T-cell (primary cell): ENCODE results near the gene PRDM16. TPM values are rescaled to one million over a fixed set of nuclear protein-coding genes. Genes with fewer than 3 reads are reported as not detected.

Experiments
- ATAC-seq, 4 experiments: fragments of 200-7000 bp in 3 of 4; fragments of 150-1000 bp in 1 of 4; cut with Tn5 transposase; replicated peaks in 1 of 4; 1 replicate in 3 of 4; 2 replicates in 1 of 4; pipeline ENCODE4 v1.10.0; 2021; ENCODE audit warnings: moderate library complexity in 3 of 4, mild to moderate bottlenecking in 2 of 4, moderate number of reproducible peaks in 1 of 4
- CTCF ChIA-PET, 2 donors: fragments of 300-600 bp; sonication (Branson Sonifier 250); formaldehyde crosslinking; loops; one replicate each; lab custom pipeline; 2022; ENCODE audit warnings: antibody characterized with exemption in 2 of 2; lab: Charles Lee
- POLR2A ChIA-PET, 2 donors: fragments of 300-600 bp; sonication (Branson Sonifier 250); formaldehyde crosslinking; loops; one replicate each; lab custom pipeline; 2022; ENCODE audit warnings: antibody characterized with exemption in 2 of 2; lab: Charles Lee
- DNase-seq, 35 experiments: peaks; one replicate each; pipeline versions ENCODE4 v3.0.0 to v3.0.0-alpha.2; 2013 to 2023
- H3K27ac ChIP-seq: one replicate; pipeline ENCODE4 v1.5.1; 2013; ENCODE audit warnings: low read length
- H3K27me3 ChIP-seq, 2 experiments: replicated peaks in 1 of 2; 1 replicate in 1 of 2; 2 replicates in 1 of 2; pipeline versions ENCODE4 v1.6.1 to v1.7.0; 2013; ENCODE audit warnings: low read length in 1 of 2, mixed read lengths in 1 of 2; ENCODE audit not compliant: control insufficient read depth in 2 of 2, insufficient read depth in 2 of 2; ENCODE audit errors: extremely low read depth in 1 of 2
- H3K36me3 ChIP-seq, 2 donors: 1 replicate in 1 of 2; 2 replicates in 1 of 2; pipeline versions ENCODE4 v1.6.1 to v1.7.0; 2013; ENCODE audit warnings: low read length in 1 of 2; ENCODE audit not compliant: control insufficient read depth in 2 of 2, insufficient read depth in 1 of 2; ENCODE audit errors: extremely low read depth in 1 of 2
- H3K4me1 ChIP-seq, 2 experiments: 1 replicate in 1 of 2; 2 replicates in 1 of 2; pipeline versions ENCODE4 v1.6.1 to v1.7.0; 2013; ENCODE audit warnings: low read length in 2 of 2, mixed read lengths in 1 of 2; ENCODE audit not compliant: insufficient read depth in 2 of 2, control insufficient read depth in 1 of 2; ENCODE audit errors: extremely low read depth in 1 of 2
- H3K4me3 ChIP-seq, 2 donors: 1 replicate in 1 of 2; 2 replicates in 1 of 2; pipeline versions ENCODE4 v1.5.1 to v1.7.0; 2013; ENCODE audit warnings: mild to moderate bottlenecking in 2 of 2, low read length in 1 of 2, moderate library complexity in 1 of 2; ENCODE audit not compliant: control insufficient read depth in 1 of 2; ENCODE audit errors: extremely low read depth in 1 of 2
- H3K9me3 ChIP-seq: 2 replicates; pipeline ENCODE4 v1.7.0; 2013
- H3K27ac Mint-ChIP-seq, 2 donors: one replicate each; pipeline ENCODE4 v1.8.0; 2020 to 2021; ENCODE audit warnings: mild to moderate bottlenecking in 2 of 2, mixed read lengths in 2 of 2
- H3K27me3 Mint-ChIP-seq, 2 donors: one replicate each; pipeline ENCODE4 v1.8.0; 2021 to 2022; ENCODE audit warnings: mixed read lengths in 2 of 2
- H3K36me3 Mint-ChIP-seq: one replicate; pipeline ENCODE4 v1.8.0; 2021; ENCODE audit warnings: mixed read lengths
- H3K4me1 Mint-ChIP-seq, 3 donors: one replicate each; pipeline ENCODE4 v1.8.0; 2020 to 2022; ENCODE audit warnings: mixed read lengths in 3 of 3, mild to moderate bottlenecking in 1 of 3
- H3K4me3 Mint-ChIP-seq, 3 donors: one replicate each; pipeline ENCODE4 v1.8.0; 2020 to 2022; ENCODE audit warnings: mild to moderate bottlenecking in 3 of 3, mixed read lengths in 3 of 3, moderate library complexity in 3 of 3
- H3K9me3 Mint-ChIP-seq, 3 donors: one replicate each; pipeline ENCODE4 v1.8.0; 2020 to 2022; ENCODE audit warnings: mixed read lengths in 3 of 3
- WGBS: methylation state at CpG from one replicate; pipeline ENCODE4 v1.1.5; 2013; ENCODE audit warnings: missing lambda C conversion rate; ENCODE audit not compliant: insufficient coverage; 5-methylcytosine and 5-hydroxymethylcytosine counted together
- total RNA-seq, 35 experiments: library from RNA in 6 of 35; stranded (reverse) in 6 of 35; fragments of 120-200 nt in 1 of 35; gene quantifications; one replicate each; pipeline versions ENCODE4 v1.2.1 to v1.2.4 and lab custom pipeline; 2013 to 2026

Gene PRDM16
- total RNA-seq, 5 donors from 2014 or later (not counting 1 experiment from before 2014, with no cell fraction given), result 0.15 to 0.70 (median 0.24) TPM; not detected in 1

DNA sequence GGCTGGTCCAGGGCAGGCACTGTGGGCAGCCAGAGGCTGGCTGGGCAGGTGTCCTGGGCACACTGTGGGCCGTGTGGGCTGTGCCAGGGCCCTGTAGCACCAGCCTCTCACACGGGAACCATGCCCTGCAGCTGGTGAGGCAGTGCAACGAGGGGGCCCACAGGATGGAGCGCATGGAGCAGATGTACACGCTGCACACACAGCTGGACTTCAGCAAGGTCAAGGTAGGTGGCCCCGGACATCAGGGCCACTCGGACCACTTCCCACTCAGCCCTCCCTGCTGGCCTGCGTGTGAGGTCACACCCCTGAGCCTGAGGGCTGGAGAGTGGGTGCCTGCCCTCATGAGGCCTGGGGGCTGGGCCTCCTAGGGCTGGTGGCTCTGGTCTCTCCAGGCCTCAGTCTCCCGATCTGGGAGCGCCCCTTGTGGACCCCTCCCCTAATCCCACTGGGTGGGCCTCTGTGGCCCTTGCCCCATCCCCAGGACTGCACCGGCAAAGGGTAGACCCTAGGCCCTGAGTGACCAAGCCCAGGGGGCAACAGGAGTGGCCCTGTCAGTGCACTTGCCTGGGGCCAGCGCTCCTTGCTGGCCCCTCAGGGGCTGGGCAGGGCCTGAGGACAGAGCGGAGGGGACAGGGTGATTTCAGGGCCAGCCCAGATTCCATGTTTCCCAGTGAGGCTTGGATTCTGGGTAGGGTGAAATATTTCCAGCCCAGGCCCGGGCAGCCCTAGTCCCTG, 407.0 kb downstream of the PRDM16 start:
- H3K9me3 Mint-ChIP-seq, result no peaks in the 10 kb centered on the region
- peaks cover 1 to 3% of the 10 kb centered on the region in 2 donors for H3K27me3 Mint-ChIP-seq
- Histone ChIP-seq H3K27ac (no peak overlapping the region), H3K4me1 (no peaks in the 10 kb centered on the region), H3K36me3 (no peaks in the 10 kb centered on the region), H3K4me3 (no peak overlapping the region), H3K27me3 (peaks cover 0 to 19% of the 10 kb centered on the region in 2 experiments), H3K9me3 (no peaks in the 10 kb centered on the region)
- CTCF ChIA-PET, result no interaction called here
- POLR2A ChIA-PET, result no interaction called here
- no peaks in the 10 kb centered on the region for H3K36me3 Mint-ChIP-seq
- no peak overlapping the region for H3K4me3 Mint-ChIP-seq
- 85% methylated on average over 11 of the region's 14 CpGs for WGBS
- no peak overlapping the region for H3K27ac Mint-ChIP-seq
- no peak for DNase-seq
- H3K4me1 Mint-ChIP-seq, result no peaks in the 10 kb centered on the region
- ATAC-seq, result no peak

DNA sequence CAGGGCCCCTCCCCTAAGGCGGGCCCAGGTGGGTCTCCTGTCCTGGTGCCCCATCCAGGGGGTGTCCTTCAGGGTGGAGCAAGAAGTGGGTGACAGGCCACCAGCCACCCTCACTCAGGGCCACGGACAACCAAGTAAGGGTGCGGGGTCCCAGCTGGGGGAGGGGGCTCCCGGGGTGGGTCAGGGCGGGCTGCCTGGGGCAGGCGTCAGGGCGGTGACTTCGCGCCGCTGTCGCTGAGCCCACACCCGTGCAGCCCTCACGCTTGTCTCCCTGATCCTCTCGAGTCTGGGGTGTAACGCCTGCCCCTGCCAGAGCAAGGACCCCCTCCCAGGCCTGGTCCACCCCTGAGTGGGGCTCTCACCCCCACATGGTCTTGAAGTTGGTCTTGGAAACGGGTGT, 407.7 kb downstream of the PRDM16 start:
- no peak overlapping the region for H3K27ac Mint-ChIP-seq
- Histone ChIP-seq H3K4me1 (no peaks in the 10 kb centered on the region), H3K27ac (no peak overlapping the region), H3K27me3 (peaks cover 0 to 23% of the 10 kb centered on the region in 2 experiments), H3K9me3 (no peaks in the 10 kb centered on the region), H3K4me3 (no peak overlapping the region), H3K36me3 (no peaks in the 10 kb centered on the region)
- H3K4me1 Mint-ChIP-seq, result no peaks in the 10 kb centered on the region
- 91% methylated on average over 10 of the region's 16 CpGs for WGBS
- ChIA-PET CTCF (no interaction called here), POLR2A (no interaction called here)
- peaks cover 1 to 3% of the 10 kb centered on the region in 2 donors for H3K27me3 Mint-ChIP-seq
- ATAC-seq (no peak), DNase-seq (no peak)
- no peak overlapping the region for H3K4me3 Mint-ChIP-seq
- H3K36me3 Mint-ChIP-seq, result no peaks in the 10 kb centered on the region
- H3K9me3 Mint-ChIP-seq, result no peaks in the 10 kb centered on the region

DNA sequence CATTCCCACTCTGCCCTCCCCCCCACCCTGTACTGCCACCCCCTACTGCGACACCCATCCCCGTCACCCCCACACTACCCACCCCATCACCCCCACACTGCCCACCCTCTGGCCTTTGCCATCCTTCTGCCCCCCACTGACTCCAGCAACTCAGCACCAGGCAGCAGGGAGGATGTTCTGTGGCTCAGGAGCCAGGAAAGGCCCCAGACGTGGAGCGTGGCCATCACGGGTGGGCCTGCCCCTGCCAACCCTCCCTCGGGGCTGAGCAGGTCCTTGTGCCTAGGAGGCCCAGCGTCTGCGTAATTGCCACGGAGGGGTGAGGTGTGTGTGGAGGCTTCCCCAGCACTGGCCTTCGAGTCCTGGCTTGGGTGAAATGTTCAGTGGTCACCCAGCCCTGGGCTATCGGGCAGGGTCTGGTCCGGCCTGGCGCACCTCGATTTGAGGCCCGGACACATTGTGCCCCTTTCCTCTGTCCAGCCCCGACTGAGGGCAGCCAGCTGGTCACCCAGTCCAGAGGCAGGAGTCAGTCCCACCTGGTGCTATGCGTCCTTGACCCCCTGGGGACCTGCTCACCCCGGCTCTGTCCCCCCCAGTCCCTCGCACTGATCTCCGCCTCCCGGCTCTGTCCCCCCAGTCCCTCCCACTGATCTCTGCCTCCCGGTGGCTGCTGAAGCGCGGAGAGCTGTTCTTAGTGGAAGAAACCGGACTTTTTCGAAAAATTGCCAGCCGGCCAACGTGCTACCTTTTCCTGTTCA, 408.4 kb downstream of the PRDM16 start:
- Mint-ChIP-seq H3K9me3 (no peaks in the 10 kb centered on the region), H3K27me3 (peaks cover 0 to 3% of the 10 kb centered on the region in 2 donors), H3K4me3 (no peak overlapping the region), H3K27ac (no peak overlapping the region), H3K4me1 (no peaks in the 10 kb centered on the region), H3K36me3 (no peaks in the 10 kb centered on the region)
- WGBS, result 77% methylated on average over 24 of the region's 28 CpGs
- H3K4me1 ChIP-seq, result no peaks in the 10 kb centered on the region
- no peak for DNase-seq
- no peaks in the 10 kb centered on the region for H3K36me3 ChIP-seq
- CTCF ChIA-PET, result no interaction called here
- POLR2A ChIA-PET, result no interaction called here
- H3K4me3 ChIP-seq, result no peak overlapping the region
- no peaks in the 10 kb centered on the region for H3K9me3 ChIP-seq
- peaks cover 0 to 25% of the 10 kb centered on the region in 2 experiments for H3K27me3 ChIP-seq
- no peak for ATAC-seq
- H3K27ac ChIP-seq, result no peak overlapping the region

DNA sequence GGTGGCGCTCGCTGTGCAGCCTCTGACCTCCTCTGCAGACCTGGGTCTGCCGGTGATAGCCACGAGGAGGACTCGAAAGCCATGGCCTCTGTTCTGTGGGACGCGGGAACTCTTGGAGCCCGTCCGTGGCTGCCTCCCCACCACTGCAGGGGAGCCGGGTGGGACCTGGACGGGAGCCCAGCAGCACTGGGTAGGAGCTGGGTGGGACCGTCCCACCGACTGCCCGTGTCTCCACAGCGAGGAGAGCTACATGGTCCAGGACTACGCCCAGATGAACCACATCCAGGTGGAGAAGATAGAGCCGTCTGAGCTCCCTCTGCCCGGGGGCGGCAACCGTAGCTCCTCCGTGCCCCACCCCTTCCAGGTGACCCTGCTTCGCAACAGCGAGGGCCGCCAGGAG, 409.2 kb downstream of the PRDM16 start:
- no peak for DNase-seq
- Histone ChIP-seq H3K4me1 (no peaks in the 10 kb centered on the region), H3K27ac (no peak overlapping the region), H3K4me3 (no peak overlapping the region), H3K9me3 (no peaks in the 10 kb centered on the region), H3K36me3 (no peaks in the 10 kb centered on the region), H3K27me3 (peaks cover 0 to 32% of the 10 kb centered on the region in 2 experiments)
- no peak overlapping the region for H3K4me3 Mint-ChIP-seq
- ChIA-PET CTCF (interaction anchor here in 1 of 2 donors (0.9 kb wide), 1 partner anchor 25 kb away, joined by 3 read pairs; no protein-coding TSS in a partner anchor), POLR2A (no interaction called here)
- H3K27me3 Mint-ChIP-seq, result peaks cover 0 to 3% of the 10 kb centered on the region in 2 donors
- no peaks in the 10 kb centered on the region for H3K9me3 Mint-ChIP-seq
- 85% methylated on average over 24 of the region's 24 CpGs for WGBS
- no peak overlapping the region for H3K27ac Mint-ChIP-seq
- no peak for ATAC-seq
- H3K36me3 Mint-ChIP-seq, result no peaks in the 10 kb centered on the region
- H3K4me1 Mint-ChIP-seq, result no peaks in the 10 kb centered on the region

DNA sequence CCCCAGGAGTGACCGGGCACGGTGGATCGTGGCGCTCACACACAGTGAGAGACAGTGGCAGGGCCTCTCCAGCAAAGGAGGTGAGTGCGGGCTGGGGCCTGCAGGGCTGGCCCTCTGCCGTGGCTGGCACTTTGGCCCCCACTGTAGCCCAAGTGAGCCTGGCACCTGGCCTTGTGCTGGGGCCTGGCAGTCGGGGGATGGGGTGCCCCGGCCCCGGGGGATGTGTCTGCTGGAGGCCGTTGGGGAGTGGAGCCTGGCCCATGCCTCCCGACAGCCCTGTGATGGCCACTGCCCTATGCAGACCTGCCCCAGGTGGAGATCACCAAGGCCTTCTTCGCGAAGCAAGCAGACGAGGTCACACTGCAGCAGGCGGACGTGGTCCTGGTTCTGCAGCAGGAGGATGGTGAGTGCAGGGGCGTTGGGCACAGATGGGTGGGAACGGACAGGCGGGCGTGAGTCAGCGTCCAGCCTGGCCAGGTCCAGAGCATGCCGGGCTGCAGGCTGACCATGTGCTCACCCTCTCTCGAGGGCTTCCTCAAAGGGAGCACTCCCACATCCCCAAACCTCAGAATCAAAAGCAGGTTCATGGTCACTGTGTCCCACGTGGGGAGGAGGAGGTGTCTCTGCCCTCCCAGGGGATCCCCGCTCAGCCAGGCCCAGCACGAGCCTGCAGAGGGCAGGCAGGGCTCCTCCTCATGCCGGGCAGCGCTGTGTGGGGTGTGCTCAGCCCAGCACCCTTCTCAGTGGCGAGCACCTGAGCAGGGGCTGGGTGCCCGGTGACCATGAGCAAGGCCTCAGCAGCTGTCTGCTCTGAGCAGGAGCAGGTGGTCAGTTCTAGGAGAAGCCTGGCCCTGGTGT, 410.7 kb downstream of the PRDM16 start:
- peaks cover 0 to 42% of the 10 kb centered on the region in 2 experiments for H3K27me3 ChIP-seq
- H3K4me3 ChIP-seq, result no peak overlapping the region
- DNase-seq, result no peak
- Mint-ChIP-seq H3K4me3 (no peak overlapping the region), H3K9me3 (no peaks in the 10 kb centered on the region), H3K27me3 (no peaks in the 10 kb centered on the region), H3K4me1 (peaks cover 0 to 2% (median 0%) of the 10 kb centered on the region in 3 donors), H3K27ac (no peak overlapping the region), H3K36me3 (no peaks in the 10 kb centered on the region)
- H3K27ac ChIP-seq, result no peak overlapping the region
- ChIA-PET POLR2A (no interaction called here), CTCF (no interaction called here)
- no peak for ATAC-seq
- H3K4me1 ChIP-seq, result no peaks in the 10 kb centered on the region
- no peaks in the 10 kb centered on the region for H3K9me3 ChIP-seq
- WGBS, result 69% methylated on average over 23 of the region's 30 CpGs
- no peaks in the 10 kb centered on the region for H3K36me3 ChIP-seq

DNA sequence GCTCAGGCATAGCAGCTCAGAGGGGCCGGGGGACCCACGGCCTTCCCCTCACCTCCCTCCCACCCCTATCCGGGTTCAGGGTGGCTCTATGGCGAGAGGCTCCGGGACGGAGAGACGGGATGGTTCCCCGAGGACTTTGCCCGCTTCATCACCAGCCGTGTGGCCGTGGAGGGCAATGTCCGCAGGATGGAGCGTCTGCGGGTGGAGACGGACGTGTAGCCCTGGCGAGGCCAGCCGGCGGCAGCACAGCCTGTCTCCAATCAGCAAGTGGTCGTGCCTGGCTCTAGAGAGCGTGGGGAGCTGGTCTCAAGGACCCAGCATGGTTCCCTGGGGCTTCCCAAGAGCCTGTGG, 411.3 kb downstream of the PRDM16 start:
- Histone ChIP-seq H3K9me3 (no peaks in the 10 kb centered on the region), H3K27ac (no peak overlapping the region), H3K36me3 (no peaks in the 10 kb centered on the region), H3K27me3 (peaks cover 0 to 46% of the 10 kb centered on the region in 2 experiments), H3K4me3 (no peak overlapping the region), H3K4me1 (no peaks in the 10 kb centered on the region)
- WGBS, result 77% methylated on average over 19 of the region's 21 CpGs
- H3K27me3 Mint-ChIP-seq, result no peaks in the 10 kb centered on the region
- POLR2A ChIA-PET, result no interaction called here
- no peak overlapping the region for H3K27ac Mint-ChIP-seq
- H3K9me3 Mint-ChIP-seq, result no peaks in the 10 kb centered on the region
- CTCF ChIA-PET, result no interaction called here
- no peak for ATAC-seq
- peaks cover 0 to 2% (median 0%) of the 10 kb centered on the region in 3 donors for H3K4me1 Mint-ChIP-seq
- H3K4me3 Mint-ChIP-seq, result no peak overlapping the region
- H3K36me3 Mint-ChIP-seq, result no peaks in the 10 kb centered on the region
- no peak for DNase-seq
